Gastrocnemius medialis (tissue), 4 donors: ENCODE measurements around the gene OR4K2. TPM values are rescaled to one million over a fixed set of nuclear protein-coding genes. Genes with fewer than 3 reads are reported as not detected.
"Not testable (repeated sequence)": the region's sequence is repeated elsewhere in the genome, so short reads cannot be mapped to it uniquely, and the experiment has no call there.

ENCODE experiments used
- ATAC-seq, 2 donors: fragments of 150-250 bp; one replicate each; pipeline ENCODE4 v1.9.1; 2016
- DNase-seq, 2 donors: peaks; one replicate each; pipeline ENCODE4 v3.0.0-alpha.2; 2019
- H3K27ac ChIP-seq, 4 donors: fragments of 200-600 bp; sonication (generic); 1 replicate in 1 of 4; 2 replicates in 3 of 4; pipeline ENCODE4 v1.5.1; 2016 to 2018; ENCODE audit warnings: mild to moderate bottlenecking in 2 of 4, moderate library complexity in 1 of 4
- H3K27me3 ChIP-seq, 3 donors: fragments of 200-600 bp; sonication (generic) in 2 of 3; 1 replicate in 1 of 3; 2 replicates in 2 of 3; pipeline versions ENCODE4 v1.5.1 to v1.6.0; 2016 to 2019; ENCODE audit warnings: mild to moderate bottlenecking in 1 of 3, moderate library complexity in 1 of 3
- H3K36me3 ChIP-seq, 2 donors: fragments of 200-600 bp; sonication (generic) in 1 of 2; one replicate each; pipeline ENCODE4 v1.5.1; 2017 to 2018
- H3K4me1 ChIP-seq, 2 donors: fragments of 200-600 bp; sonication (generic) in 1 of 2; one replicate each; pipeline ENCODE4 v1.5.1; 2016 to 2017; ENCODE audit warnings: mild to moderate bottlenecking in 2 of 2
- H3K4me3 ChIP-seq, 4 donors: fragments of 200-600 bp; sonication (generic) in 3 of 4; 1 replicate in 1 of 4; 2 replicates in 3 of 4; pipeline ENCODE4 v1.5.1; 2016 to 2019; ENCODE audit warnings: mild to moderate bottlenecking in 2 of 4
- H3K9me3 ChIP-seq, 3 donors: fragments of 200-600 bp; sonication (generic) in 2 of 3; 1 replicate in 1 of 3; 2 replicates in 2 of 3; pipeline ENCODE4 v1.5.1; 2016 to 2019
- POLR2A ChIP-seq, 2 donors: fragments of 450-650 bp; IDR thresholded peaks; one replicate each; pipeline ENCODE4 v1.6.1; 2017; ENCODE audit warnings: antibody characterized with exemption in 2 of 2, mild to moderate bottlenecking in 2 of 2, moderate library complexity in 2 of 2
- in situ Hi-C, 4 donors: fragments of 200-750 bp; cut with MboI; loops; one replicate each; pipeline versions ENCODE4 v1.15.0 to v1.8.0; 2017; ENCODE audit warnings: low sequenced_read_pairs in 4 of 4
- intact Hi-C: fragments of 100-400 bp; cut with DNase I; formaldehyde crosslinking; loops from one replicate; pipeline ENCODE4 v1.15.1; 2023; ENCODE audit warnings: low total_unique reads
- total RNA-seq, 4 donors: library from RNA; depleted of rRNA; stranded (reverse); fragments of >200 nt; gene quantifications; one replicate each; pipeline versions ENCODE4 v1.1.0 to v1.2.3, GENCODE V29; 2016
- TF ChIP-seq, protein P1 (sequence below), 5 experiments: fragments of 450-650 bp in 3 of 5; fragments of 200-600 bp in 2 of 5; sonication (generic) in 2 of 5; IDR thresholded peaks in 4 of 5; conservative IDR thresholded peaks in 1 of 5; 1 replicate in 4 of 5; 2 replicates in 1 of 5; pipeline ENCODE4 v1.5.1; 2016 to 2019; ENCODE audit warnings: antibody characterized with exemption in 5 of 5, mild to moderate bottlenecking in 3 of 5, moderate library complexity in 3 of 5

OR4K2 gene
- total RNA-seq, 4 donors from 2014 or later: not detected

DNA sequence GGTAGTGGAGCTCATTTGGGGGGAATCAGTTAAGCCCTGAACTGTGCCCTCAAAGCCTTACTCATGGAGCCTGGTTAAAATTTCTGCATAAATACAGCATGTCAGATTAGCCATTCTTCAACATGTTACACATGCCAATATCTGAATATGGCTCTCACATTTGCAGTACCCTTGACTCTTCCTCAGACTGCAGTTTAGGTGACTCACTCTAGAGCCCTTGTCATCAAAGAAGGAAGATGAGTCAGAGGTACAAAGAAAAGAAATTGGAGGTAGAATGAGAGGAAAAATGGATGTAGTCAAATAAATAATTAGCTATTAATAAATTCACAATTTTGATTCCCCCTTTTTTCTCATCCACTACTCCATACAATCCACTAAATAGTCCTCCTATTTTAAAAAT, 23.6 kb upstream of the OR4K2 start:
- no peak overlapping the region for H3K4me3 ChIP-seq
- H3K36me3 ChIP-seq: no peaks in the 10 kb centered on the region
- intact Hi-C loops: no loop called here
- H3K4me1 ChIP-seq: no peaks in the 10 kb centered on the region
- H3K27ac ChIP-seq: no peak overlapping the region
- H3K9me3 ChIP-seq: no peaks in the 10 kb centered on the region
- DNase-seq: no peak
- in situ Hi-C loops: no loop called here
- ATAC-seq: no peak
- TF ChIP-seq POLR2A (IDR thresholded peaks at IDR 0.05): no peak
- TF ChIP-seq, protein P1, sequence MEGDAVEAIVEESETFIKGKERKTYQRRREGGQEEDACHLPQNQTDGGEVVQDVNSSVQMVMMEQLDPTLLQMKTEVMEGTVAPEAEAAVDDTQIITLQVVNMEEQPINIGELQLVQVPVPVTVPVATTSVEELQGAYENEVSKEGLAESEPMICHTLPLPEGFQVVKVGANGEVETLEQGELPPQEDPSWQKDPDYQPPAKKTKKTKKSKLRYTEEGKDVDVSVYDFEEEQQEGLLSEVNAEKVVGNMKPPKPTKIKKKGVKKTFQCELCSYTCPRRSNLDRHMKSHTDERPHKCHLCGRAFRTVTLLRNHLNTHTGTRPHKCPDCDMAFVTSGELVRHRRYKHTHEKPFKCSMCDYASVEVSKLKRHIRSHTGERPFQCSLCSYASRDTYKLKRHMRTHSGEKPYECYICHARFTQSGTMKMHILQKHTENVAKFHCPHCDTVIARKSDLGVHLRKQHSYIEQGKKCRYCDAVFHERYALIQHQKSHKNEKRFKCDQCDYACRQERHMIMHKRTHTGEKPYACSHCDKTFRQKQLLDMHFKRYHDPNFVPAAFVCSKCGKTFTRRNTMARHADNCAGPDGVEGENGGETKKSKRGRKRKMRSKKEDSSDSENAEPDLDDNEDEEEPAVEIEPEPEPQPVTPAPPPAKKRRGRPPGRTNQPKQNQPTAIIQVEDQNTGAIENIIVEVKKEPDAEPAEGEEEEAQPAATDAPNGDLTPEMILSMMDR (IDR thresholded peaks at IDR 0.05 in 4 of 5, conservative IDR thresholded peaks at IDR 0.05 in 1 of 5): no peak
- no peaks in the 10 kb centered on the region for H3K27me3 ChIP-seq

DNA sequence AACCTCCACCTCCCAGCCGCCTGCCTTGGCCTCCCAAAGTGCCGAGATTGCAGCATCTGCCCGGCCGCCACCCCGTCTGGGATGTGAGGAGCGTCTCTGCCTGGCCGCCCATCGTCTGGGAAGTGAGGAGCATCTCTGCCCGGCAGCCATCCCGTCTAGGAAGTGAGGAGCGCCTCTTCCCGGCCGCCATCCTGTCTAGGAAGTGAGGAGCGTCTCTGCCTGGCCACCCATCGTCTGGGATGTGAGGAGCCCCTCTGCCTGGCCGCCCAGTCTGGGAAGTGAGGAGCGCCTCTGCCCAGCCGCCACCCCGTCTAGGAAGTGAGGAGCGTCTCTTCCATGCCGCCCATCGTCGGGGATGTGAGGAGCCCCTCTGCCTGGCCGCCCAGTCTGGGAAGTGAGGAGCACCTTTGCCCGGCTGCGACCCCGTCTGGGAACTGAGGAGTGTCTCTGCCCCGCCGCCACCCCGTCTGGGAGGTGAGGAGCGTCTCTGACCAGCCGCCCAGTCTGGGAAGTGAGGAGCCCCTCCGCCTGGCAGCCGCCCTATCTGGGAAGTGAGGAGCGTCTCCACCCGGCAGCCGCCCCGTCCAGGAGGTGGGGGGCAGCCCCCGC, 8.8 kb upstream of the OR4K2 start:
- H3K4me1 ChIP-seq, H3K27me3 ChIP-seq, DNase-seq, H3K27ac ChIP-seq, H3K4me3 ChIP-seq, H3K36me3 ChIP-seq, intact Hi-C loops, H3K9me3 ChIP-seq, in situ Hi-C loops, ATAC-seq: not testable (repeated sequence)

- Histone ChIP-seq H3K36me3 (no peaks in the 10 kb centered on the region), H3K9me3 (no peaks in the 10 kb centered on the region), H3K4me3 (no peak overlapping the region), H3K27me3 (no peaks in the 10 kb centered on the region), H3K27ac (no peak overlapping the region), H3K4me1 (no peaks in the 10 kb centered on the region)
- DNase-seq: no peak
- ATAC-seq: no peak
- in situ Hi-C loops: no loop called here
- intact Hi-C loops: no loop called here
- no peak for TF ChIP-seq POLR2A (IDR thresholded peaks at IDR 0.05)
- TF ChIP-seq, protein P1 (IDR thresholded peaks at IDR 0.05 in 4 of 5, conservative IDR thresholded peaks at IDR 0.05 in 1 of 5): no peak
Measured at GRCh38 chr14:19873178-19873577, 1.8 kb upstream of the OR4K2 start.

- no peaks in the 10 kb centered on the region for H3K27me3 ChIP-seq
- in situ Hi-C loops: no loop called here
- no peak overlapping the region for H3K4me3 ChIP-seq
- intact Hi-C loops: no loop called here
- TF ChIP-seq, protein P1 (IDR thresholded peaks at IDR 0.05 in 4 of 5, conservative IDR thresholded peaks at IDR 0.05 in 1 of 5): peak in 2 of 5 experiments; percentile 26 to 38
- no peak for TF ChIP-seq POLR2A (IDR thresholded peaks at IDR 0.05)
- H3K9me3 ChIP-seq: no peaks in the 10 kb centered on the region
- H3K27ac ChIP-seq: no peak overlapping the region
- ATAC-seq (no peak), DNase-seq (no peak)
- H3K36me3 ChIP-seq: no peaks in the 10 kb centered on the region
- no peaks in the 10 kb centered on the region for H3K4me1 ChIP-seq
Measured at GRCh38 chr14:19878029-19878642, 3.2 kb downstream of the OR4K2 start.

DNA sequence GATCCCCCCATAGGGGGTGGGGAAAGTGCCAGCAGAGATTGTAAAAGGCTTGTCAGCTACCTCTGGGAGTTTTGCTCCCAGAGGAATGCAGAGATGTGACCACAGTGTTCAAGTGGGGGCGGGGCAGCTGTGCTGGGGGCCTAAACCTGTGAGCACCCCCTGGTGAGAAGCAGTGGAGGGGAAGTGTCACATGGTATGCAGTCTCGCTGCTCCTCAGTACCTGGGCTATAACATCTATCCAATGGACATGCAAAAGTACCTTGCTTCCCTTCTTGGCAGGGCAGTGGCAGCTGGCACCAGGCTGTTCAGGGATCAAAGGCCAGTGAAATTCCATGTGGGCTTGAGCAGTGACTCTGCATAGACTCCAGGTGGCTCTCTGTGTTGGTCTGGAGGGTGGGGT, 20.3 kb downstream of the OR4K2 start:
- intact Hi-C loops (no loop called here), in situ Hi-C loops (no loop called here)
- Histone ChIP-seq H3K27ac (no peak overlapping the region), H3K4me1 (no peaks in the 10 kb centered on the region), H3K9me3 (no peaks in the 10 kb centered on the region), H3K27me3 (no peaks in the 10 kb centered on the region), H3K36me3 (no peaks in the 10 kb centered on the region), H3K4me3 (no peak overlapping the region)
- DNase-seq: no peak
- TF ChIP-seq, protein P1 (IDR thresholded peaks at IDR 0.05 in 4 of 5, conservative IDR thresholded peaks at IDR 0.05 in 1 of 5): no peak
- TF ChIP-seq POLR2A (IDR thresholded peaks at IDR 0.05): no peak
- ATAC-seq: no peak
